NB4 (cell line): ENCODE data around the gene NLRP3.

Experiments
- CTCF ChIP-seq: IDR thresholded peaks from one replicate; pipeline ENCODE4 v1.5.1; 2012; ENCODE audit warnings: low read depth, low read length
- POLR2A ChIP-seq: IDR thresholded peaks from 2 replicates; pipeline ENCODE4 v1.6.1; 2011; ENCODE audit warnings: mild to moderate bottlenecking; ENCODE audit not compliant: insufficient read length; ENCODE audit errors: extremely low read depth

- TF ChIP-seq POLR2A (no peak), CTCF (no peak)
Observed at GRCh38 chr1:247474367-247474766, 58.4 kb downstream of the NLRP3 start.
